COLO829 (cell line): ENCODE data around the gene CRYBB3.

Experiments used
- DNase-seq: peaks from one replicate; pipeline ENCODE4 v3.0.0; 2012; ENCODE audit warnings: low spot score

Gene CRYBB3

DNA sequence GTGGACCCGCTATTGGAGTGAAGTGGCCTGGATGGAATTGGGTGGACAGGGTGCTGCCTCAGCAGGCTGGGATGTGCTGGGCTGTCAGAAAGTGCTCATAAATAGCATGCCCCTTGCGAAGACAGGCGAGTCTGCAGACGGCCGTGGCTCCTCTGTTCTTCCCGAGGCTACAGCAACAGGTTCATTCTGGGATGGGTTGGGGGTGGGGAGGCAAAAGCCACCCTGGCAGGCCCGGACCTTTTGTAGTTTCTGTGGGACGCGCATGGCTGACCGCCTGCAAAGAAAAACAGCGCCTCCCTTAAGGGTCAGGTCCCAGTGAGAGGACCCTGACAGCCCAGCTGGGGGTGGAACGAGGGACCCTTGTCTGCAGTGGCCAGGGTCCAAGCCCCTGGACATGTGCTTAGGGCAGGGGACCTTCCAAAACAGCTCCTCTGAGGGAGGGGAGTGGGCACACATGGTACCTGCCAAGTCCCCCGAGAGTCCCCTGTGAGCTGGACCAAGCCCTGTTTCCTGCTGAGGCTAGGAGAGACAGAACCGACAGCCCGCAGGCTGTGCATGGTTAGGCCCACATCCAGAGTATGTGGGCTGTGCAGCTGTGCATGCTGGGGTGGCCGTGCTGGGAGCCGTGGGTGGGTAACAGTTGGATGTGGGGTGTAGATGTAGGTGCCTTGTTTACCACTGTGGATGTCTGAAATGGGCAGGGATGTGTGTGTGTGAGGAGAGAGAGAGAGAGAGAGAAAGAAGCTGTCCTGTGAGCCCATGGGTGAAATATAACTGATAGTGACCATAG, at the start of gene CRYBB3:
Gene CRYBB3, plus strand, starts transcription at position 128 of the 790 bp plus-strand sequence. CDS start 1,539 bp downstream, outside the sequence.
- no peak for DNase-seq

DNA sequence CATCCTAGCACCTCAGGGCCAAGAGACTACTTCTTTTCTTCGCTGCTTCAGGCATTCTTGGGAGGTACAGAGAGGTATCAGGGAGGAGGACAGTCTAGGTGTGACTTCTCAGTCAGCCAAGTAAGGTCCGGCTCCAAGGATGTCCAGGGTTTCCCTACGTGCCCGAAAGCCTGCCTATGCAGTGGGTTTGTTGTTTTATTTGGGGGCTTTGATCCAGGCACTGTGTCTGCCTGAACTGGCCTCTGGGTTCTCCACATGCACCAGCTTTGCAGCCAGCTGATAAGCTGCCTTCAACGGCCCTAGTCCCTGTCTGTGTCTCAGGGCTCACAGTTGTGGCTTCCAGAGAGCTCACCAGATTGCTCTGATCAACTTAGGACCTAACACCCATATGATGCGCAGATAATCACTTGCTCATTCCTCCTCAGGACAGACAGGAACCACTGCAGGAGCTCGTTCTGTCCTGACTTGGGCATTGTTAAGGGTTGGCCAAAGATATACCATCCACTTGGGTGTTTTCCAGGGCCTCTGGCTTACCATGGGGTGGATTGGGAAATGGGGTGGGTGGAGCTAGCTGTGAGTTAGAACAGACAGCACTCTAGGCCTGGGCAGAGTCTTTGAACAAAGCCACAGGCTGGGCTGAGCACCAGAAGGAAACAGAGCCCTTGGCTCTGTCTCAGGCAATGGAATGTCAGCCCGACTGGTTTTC, 45.5 kb upstream of the CRYBB3 start:
- DNase-seq = no peak

DNA sequence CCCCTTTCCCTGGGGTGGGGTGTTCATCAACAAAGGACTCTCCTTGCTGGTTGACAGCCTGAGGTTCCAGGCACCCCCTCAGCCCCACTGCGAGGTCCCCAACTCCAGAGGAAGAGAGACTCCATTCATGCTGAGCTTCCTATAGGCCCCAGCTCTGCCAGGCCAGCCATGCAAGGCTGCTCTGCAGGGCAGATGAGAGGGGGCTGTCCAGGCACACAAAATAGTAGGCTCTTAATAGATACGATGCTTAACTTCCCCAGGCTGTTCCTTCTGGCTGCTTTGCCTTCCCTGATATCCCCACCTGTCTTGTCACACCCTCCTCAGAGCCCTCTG, 45.0 kb upstream of the CRYBB3 start:
- no peak for DNase-seq

GRCh38 chr22:25156736-25157135, 42.9 kb upstream of the CRYBB3 start:
- DNase-seq = no peak

- DNase-seq = no peak
Observed at GRCh38 chr22:25159028-25159427, 40.6 kb upstream of the CRYBB3 start.

DNA sequence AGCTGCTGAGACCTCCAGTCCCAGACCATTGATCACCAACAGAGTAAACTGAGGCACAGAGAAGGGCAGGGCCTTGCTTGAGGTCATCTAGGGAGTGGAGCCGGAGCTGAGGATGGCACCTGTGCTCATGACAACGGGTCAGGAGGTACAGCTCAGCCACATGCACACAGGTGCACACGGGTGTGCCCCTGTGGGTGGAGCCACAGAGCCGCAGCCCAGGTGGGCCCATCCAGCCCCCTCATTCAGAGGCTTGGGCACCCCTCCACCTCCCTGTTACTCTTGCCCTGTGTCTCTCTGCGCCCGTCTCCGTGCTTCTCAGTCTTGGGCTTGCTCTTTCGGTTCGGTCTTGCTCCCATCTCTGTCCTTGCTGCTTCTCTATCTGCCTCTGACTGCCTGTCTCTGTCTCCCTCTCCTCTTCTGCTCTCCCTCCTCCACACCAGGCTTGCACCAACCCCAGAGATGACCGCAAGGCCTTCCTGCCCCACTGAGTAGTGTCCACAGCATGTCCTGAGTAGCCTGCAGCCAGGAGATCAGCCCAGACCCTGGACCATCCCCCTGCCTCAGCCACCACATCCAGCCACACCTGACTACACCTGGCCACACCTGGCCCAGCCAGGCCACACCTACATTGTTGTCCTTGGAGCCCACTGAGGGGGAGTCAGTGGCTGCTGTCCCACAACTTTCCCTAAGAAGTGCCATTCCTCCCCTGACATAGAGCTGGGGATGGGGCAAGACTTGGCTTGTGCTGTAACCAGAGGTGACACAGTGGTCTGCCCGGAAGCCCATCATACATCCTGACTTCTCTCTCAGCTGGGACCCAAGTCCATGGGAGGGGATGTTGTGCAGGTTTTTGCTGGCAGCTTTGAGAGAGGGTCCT, 39.3 kb upstream of the CRYBB3 start:
- DNase-seq = no peak

DNA sequence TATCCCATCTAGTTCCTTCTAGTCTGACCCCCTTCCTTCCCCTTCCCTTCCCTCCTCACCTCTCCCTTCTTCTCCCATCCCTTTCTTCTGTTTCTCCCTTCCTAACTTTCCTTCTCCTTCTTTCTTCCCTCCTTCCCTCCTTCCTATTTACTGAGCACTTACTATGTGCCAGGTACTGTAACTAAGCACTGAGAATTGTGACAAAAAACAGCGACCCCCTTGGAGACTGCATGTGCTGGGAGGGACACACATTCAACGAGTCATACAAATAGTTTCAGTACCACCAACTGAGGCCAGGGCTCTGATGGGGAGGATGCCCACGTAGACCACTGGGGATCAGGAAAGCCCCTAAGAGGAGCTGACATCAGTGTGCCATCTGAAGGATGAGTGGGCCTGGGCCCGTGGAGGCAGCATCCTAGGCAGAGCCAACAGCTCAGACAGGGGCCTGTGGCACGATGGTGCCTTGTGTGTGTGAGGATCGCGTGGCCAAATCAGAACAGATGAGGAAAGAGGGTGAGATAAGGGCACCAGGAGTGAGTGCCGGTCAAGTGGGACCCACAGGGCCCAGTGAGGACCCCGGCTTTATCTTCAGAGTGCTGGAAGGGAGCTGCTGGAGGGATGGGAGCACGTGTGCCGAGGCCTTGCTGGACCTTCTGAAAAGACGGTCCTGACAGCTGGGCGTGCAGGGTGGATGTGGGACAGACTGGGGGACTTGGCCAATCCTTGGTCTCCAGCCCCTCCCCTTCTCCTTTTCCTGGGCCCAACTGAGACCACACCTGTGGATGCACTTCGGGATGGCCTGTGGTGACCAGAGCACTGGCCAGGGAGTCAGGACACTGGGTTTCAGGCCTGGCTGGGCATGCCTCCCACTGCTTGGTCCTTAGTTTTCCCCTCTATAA, 38.4 kb upstream of the CRYBB3 start:
- no peak for DNase-seq

DNA sequence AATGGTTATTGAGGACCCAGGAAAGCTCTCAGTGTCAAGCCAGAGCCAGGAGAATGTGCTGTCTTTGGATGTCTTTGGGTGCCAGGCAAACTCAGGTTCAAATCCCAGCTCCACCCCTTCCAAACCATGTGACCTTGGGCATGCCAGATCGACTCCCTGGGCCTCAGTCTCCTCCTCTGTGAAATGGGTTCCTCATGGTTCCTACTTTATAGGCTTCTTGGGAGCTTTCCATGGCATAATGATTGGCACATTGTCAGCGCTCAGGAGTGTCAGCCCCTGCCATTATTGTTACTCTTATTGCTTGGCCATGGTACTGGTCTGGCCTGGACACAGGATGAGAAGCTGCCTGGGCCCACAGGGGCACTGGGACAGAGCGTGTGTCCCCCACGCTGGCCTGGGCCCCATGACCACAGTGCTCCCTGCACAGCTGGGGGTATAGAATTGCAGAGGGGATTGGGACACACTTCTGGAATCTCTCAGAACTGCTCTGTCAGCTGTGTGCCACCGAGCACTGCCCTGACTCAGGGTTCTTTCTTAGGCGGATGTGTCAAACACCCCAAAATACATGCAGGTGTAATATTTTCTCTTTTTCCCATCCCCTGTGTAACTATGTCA, 37.6 kb upstream of the CRYBB3 start:
- DNase-seq = no peak

- no peak for DNase-seq
Observed at GRCh38 chr22:25162561-25162960, 37.1 kb upstream of the CRYBB3 start.

DNA sequence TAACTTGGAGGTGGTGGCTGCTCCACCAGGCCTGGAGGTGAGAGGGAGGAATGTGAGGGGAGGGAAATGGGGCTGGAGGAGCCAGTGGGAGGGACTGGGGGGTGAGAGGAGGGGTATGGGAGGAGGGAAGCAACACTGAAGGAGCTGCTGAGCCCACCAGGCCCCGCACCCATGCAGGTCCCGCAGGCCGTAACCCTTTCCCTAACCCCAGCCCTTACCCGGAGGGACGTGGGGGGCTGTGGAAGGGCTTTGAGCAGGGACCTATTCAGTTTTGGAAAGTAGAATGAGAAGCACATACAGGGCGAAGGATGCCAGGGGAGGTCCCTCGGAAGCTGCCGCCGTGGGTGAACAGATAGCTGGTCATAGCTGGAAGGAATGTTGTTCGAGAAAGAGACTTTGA, 33.9 kb upstream of the CRYBB3 start:
- DNase-seq = no peak

- no peak for DNase-seq
Observed at GRCh38 chr22:25166266-25167040, 33.2 kb upstream of the CRYBB3 start.

- DNase-seq = no peak
Observed at GRCh38 chr22:25167082-25167481, 32.6 kb upstream of the CRYBB3 start.

GRCh38 chr22:25167834-25168601, 31.6 kb upstream of the CRYBB3 start:
- no peak for DNase-seq

GRCh38 chr22:25169278-25170031, 30.2 kb upstream of the CRYBB3 start:
- no peak for DNase-seq

GRCh38 chr22:25170426-25170980, 29.2 kb upstream of the CRYBB3 start:
- DNase-seq = no peak

- no peak for DNase-seq
Observed at GRCh38 chr22:25172153-25172552, 27.5 kb upstream of the CRYBB3 start.

- DNase-seq = no peak
Observed at GRCh38 chr22:25174156-25174887, 25.3 kb upstream of the CRYBB3 start.

DNA sequence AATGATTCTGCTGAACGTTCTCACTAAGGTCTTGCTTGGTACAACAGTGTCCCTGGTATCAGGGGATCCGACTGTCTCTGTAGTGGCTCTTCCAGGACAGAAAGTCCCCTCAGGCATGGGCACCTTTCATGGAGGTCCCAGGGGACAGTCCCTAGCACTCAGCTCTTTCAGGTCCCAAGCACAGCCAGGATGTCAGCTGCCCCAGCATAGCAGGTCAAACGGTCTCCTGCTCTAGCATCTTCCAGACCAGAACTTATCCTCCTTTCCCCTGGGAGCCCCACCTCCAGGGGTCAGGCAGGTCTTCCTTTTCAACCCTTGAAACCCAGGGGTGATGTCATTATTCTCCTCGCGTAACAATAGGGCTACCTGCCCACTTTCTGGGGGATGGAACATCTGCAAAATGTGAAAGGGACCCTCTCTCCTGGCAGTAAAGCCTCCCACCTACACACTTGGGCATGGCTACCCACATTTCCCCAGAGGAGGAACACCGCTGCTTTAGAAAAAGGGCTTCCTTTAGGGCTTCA, 24.7 kb upstream of the CRYBB3 start:
- DNase-seq = no peak
